HG03342 (cell line): ENCODE data around the gene PLXNA2.

Experiments used
- ATAC-seq: cut with Tn5 transposase; IDR thresholded peaks from one replicate; pipeline ENCODE4 v1.9.1; 2021; ENCODE audit warnings: mild to moderate bottlenecking, moderate library complexity; ENCODE audit not compliant: unreplicated experiment

PLXNA2 gene

DNA sequence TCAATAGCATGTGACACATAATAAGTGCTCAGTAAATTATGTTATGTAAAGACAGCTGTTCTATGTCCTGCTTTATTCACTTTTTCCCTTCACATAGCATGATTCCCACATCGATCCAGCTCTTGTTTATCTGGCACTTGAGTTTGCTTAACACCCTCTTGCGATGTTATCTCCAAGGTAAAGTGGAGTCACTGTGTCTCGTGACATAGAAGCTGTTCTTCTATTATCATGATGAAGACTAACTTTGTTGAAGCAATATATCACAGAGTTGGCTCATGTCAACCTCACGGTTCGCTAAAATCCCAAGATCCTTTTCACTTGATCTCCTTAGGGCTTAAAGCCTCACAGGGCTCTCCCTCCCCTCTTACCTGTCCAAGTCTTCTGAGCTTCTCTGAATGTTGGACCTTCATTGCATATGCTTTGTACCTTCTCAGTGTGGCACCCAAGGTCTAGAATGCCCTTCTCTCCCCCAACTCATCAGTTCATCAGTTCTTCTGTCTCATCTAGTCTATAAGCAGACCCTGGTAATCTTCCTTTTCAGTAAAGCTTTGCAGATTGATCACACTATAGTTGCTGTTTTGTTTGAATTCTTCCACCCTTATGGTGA, 38.0 kb downstream of the PLXNA2 start:
- no peak for ATAC-seq

DNA sequence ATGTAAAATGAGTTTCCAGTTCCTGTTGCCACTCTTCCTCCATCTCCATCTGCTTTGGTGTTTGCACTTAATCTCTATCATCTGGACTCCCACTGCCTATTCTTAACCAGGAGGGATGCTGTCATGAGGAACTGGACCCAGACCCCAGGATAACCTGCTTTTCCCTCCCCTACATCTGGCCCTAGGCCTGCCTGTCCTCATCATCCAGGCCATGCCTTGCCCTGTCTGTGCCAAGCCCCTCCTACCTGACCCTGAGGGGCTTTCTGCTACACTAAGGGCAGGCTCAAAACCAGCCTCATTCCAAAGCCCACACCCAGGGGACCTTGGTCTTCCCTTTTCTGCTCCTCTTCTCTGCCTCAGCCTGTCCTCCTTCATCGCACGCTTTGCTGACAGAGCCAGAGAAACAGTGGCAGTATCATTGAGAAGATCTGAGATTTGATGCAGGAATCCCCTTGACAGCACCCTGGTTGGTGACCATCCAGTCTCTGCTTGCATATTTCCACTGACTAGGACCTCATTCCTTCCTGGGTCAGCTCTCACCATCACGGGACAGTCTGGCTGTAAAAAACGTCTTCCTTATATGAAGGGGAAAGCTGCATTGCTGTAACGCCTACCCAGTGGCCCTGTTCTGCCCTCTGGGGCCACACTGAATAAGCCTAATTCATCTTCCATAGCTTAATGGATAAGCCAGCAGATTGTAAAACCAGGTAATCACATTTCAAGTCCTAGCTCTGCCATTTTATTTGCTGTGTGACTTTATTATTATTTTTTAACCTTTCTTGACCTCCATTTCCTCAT, 38.8 kb downstream of the PLXNA2 start:
- ATAC-seq: no peak

- no peak for ATAC-seq
Measured at GRCh38 chr1:208204779-208205178, 39.4 kb downstream of the PLXNA2 start.

DNA sequence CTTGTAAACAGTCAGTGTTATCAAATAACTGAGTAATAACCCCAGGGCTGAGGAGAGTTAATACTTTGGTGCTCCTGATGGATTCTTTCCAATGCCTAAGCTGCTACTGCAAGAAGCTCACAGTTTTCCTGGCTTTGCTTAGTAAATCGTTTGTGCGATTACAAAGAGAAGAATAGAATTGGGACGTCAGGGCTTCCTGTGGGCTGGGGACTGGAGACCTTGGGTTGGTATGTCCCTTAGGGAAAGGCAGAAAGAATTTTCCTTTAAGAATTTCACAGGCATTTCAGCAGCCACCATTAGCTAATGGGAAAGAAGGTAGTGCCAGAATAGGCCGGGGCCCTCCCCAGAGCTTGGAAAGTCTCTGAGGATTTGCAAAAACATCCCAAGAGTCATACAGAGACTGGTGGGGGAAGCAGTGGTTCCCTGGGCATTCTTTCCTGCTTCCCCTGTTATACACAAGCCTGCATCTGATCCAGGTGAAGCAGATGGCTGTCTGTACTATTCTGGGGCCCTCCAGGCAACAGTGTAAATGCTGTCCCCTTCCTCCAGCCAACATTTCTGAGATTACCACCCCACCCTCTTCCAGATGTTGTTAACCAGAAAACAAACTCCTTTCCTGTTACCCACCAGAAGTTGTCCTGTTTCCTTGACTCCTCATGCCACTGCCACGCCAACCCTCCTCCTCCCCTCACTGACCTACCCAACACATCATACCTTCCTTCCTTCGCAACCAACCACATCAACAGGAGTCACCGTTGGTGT, 40.2 kb downstream of the PLXNA2 start:
- ATAC-seq: no peak

GRCh38 chr1:208203127-208203847, 40.9 kb downstream of the PLXNA2 start:
- no peak for ATAC-seq

GRCh38 chr1:208202333-208202995, 41.7 kb downstream of the PLXNA2 start:
- no peak for ATAC-seq

DNA sequence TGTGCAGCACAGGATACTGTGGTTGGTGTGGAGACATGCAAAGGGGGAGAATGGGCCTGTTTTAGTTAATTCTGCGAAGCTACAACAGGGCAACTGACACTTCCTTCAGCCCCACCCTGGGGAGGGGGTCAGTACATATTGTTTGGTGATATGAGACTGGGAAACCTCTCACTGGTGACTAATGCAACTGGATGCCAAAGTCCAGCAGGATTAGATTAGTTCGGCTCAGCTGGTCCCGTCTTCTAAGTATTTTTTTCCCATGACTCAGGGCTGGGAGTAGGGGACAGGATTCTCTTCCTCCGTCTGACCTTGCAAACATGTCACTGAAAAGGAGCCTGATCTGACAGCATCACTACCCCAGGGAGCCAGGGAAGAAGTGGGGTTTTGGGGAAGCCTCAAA, 43.0 kb downstream of the PLXNA2 start:
- ATAC-seq: no peak

GRCh38 chr1:208200116-208200515, 44.1 kb downstream of the PLXNA2 start:
- no peak for ATAC-seq

GRCh38 chr1:208198236-208198635, 45.9 kb downstream of the PLXNA2 start:
- no peak for ATAC-seq

GRCh38 chr1:208194944-208195343, 49.2 kb downstream of the PLXNA2 start:
- ATAC-seq: no peak

- ATAC-seq: no peak
Measured at GRCh38 chr1:208192995-208193394, 51.2 kb downstream of the PLXNA2 start.

DNA sequence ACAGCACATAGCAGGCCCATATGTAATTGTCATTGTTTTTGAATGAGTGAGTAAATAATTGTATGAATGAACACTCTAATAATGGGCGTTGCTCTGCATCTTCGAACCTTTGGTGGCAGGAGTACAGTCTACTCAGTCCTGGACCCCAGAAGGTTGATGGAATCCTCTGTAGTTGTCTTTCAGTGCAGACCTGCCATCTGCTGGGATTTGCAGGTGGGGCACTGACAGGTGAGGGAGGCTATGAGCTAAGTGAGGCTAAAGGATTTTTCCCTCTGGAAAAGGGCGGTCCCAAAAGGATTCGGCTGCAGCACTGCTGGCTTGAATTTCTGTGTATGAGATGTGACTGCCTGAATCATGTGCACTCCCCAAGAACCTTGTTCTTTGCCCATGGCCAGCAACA, 53.4 kb downstream of the PLXNA2 start:
- ATAC-seq: no peak

DNA sequence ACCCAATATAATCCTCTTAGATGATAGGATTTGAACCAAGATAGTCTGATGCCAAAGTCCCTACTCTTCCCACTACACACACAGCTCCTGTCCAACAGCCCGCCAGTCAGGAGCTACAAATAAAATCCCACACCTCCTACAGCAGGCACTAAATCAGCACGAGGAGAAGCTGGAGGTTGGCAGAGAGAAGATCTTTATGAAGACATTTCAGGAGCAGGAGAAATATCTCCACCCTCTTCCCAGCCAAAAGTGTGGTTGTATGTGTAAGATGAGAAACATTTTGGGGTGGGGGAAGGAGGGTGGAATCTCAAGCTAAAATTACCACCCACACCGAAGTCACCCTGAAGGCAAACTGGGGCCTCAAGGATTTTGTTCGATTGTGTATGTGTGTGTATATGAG, 54.5 kb downstream of the PLXNA2 start:
- no peak for ATAC-seq

DNA sequence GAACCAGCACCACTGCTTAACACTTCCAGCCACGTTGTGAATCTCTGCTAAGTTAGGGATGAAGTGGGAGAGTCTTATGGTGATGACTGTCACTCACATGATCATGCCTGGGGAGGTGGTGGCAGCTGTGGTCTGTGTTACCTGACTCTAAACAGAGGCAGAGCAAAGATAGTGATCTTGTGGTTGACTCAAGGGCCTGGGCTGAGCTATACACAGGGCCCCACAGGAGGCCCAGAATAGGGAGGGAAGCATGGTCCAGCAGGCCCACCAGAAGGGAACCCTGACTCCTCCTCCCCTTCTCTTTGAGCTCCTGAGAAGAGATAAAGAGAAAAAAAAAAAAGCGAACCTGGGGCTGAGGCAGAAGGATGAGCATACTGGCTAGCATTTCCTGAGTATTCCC, 55.0 kb downstream of the PLXNA2 start:
- peak; percentile 48 for ATAC-seq

DNA sequence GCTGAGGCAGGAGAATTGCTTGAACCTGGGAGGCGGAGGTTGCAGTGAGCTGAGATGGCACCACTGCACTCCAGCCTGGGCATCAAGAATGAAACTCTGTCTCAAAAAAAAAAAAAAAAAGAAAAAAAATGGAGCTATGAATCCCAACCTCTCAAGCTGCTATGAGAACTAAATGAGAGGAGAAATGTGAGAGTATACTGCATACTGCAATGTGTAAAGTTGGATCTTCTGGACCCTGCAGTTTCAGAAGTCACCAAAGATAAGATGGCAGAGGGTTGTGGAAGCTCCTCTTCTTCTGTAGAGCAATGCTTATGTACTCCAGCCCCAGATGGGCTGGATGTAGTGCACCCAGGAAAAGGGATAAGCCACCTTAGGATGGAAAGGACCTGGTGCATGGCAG, 55.6 kb downstream of the PLXNA2 start:
- ATAC-seq: no peak

DNA sequence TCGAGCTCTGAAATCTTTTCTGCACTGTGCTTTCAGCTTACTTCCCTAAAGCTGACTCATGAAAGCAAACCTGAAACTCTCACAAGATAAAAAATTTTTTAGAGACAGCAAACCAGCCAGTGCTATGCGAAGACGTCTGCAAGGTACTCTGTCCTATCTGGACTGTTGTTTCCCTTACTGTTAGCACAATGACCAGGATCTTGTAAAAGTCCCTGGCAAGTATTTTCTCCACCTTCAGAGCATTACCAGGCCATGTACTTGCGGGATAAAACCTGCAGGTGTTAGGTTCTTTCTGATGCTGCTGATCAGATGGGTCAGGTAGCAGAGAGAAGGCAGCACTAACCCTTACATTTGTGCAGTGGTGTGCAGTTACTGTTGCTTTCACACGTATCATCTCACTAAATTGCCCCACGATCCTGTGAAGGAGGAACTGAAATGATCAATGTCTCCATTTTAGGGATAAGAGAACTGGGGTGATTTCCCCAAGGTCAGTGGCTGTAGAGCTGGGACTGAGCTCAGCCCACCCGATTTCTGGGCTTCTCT, 56.6 kb downstream of the PLXNA2 start:
- ATAC-seq: peak; percentile 72

- no peak for ATAC-seq
Measured at GRCh38 chr1:208185801-208186231, 58.4 kb downstream of the PLXNA2 start.

DNA sequence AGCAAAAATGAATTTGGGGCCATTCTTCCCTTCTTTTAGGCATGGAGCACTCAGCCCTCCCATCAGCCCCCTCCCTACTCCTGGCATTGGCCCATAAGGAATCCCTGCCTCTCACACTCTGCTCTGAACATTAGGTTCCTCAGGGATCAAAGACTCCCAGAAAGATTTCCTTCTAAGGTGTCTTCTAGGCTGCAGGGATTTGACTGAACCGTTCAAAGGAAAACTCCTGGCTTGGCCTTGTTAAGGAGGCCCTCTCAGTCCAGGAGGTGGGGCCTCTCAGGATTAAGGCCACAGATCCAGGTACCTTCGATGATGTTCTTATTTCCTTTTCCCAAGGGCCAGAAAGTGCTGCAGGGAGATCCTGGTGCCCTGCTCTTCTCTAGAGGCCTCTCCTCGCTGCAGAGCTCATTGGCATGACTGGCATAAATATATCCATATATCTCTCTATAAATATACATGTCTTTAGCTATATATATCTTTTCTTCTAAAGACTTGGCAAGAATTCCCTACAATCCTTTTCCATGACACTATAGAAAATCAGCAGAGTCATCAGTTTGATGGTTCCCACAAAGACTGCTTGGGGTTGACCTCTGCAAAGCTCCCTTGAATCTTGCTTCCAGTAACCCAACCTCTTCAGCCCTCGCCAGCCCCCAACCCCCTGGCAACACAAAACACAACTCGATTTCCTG, 59.1 kb downstream of the PLXNA2 start:
- ATAC-seq: no peak

- no peak for ATAC-seq
Measured at GRCh38 chr1:208183977-208184911, 59.9 kb downstream of the PLXNA2 start.
